Transverse colon (tissue), 4 donors: Measurements from ENCODE around the gene AKR1E2.

Source experiments
- CTCF ChIP-seq, 5 experiments: fragments of 200-600 bp in 3 of 5; fragments of 450-650 bp in 2 of 5; sonication (generic) in 3 of 5; IDR thresholded peaks; 1 replicate in 2 of 5; 2 replicates in 3 of 5; pipeline ENCODE4 v1.5.1; 2016 to 2017; ENCODE audit warnings: antibody characterized with exemption in 5 of 5, inconsistent platforms in 3 of 5, mild to moderate bottlenecking in 2 of 5, moderate library complexity in 1 of 5
- POLR2AphosphoS5 ChIP-seq, 3 donors: sonication (generic); formaldehyde crosslinking; IDR thresholded peaks; one replicate each; pipeline ENCODE4 v1.6.1; 2016; ENCODE audit warnings: antibody characterized with exemption in 3 of 3

GRCh38 chr10:4828005-4828404, 2.0 kb downstream of the AKR1E2 start:
- TF ChIP-seq POLR2AphosphoS5 (IDR thresholded peaks at IDR 0.05): no peak
- no peak for TF ChIP-seq CTCF (IDR thresholded peaks at IDR 0.05)
